Measurements from ENCODE around the gene THAP7.
"Not testable (repeated sequence)": the region's sequence is repeated elsewhere in the genome, so short reads cannot be mapped to it uniquely, and the experiment has no call there.

Gene THAP7

GRCh38 chr22:21001601-21002325, at the start of gene THAP7:
Gene THAP7, minus strand, starts transcription at chr22:21002118. Its CDS starts 207 bp downstream, at chr22:21001911.
- H3K4me3 ChIP-seq (ENCODE audit: insufficient read length, low read depth), result peak within 1 kb of the TSS; percentile 78
- H3K9me3 ChIP-seq (ENCODE audit: insufficient read depth, low read length), result no peaks in the 10 kb centered on the region
- H3K9ac ChIP-seq (ENCODE audit: insufficient read length, low read depth), result peak within 1 kb of the TSS; percentile 95
- DNase-seq (ENCODE audit: low read depth, low spot score), result peak; percentile 82
- no peaks in the 10 kb centered on the region for H3K27me3 ChIP-seq (ENCODE audit: insufficient read depth, insufficient read length)
- peaks cover 2% of the 10 kb centered on the region for H3K4me1 ChIP-seq (ENCODE audit: insufficient read depth, insufficient read length)
- peaks cover 40% of the 10 kb centered on the region for H3K36me3 ChIP-seq (ENCODE audit: insufficient read depth, insufficient read length, low read length)
- TF ChIP-seq SUZ12 (IDR thresholded peaks at IDR 0.05; ENCODE audit: extremely low read depth, insufficient read depth, insufficient read length) (no peak), ZNF274 (IDR thresholded peaks at IDR 0.05; ENCODE audit: low read depth, low read length) (no peak), YY1 (IDR thresholded peaks at IDR 0.05; ENCODE audit: insufficient read depth, insufficient read length) (peak; percentile 32)

GRCh38 chr22:21051145-21051830, 49.4 kb upstream of the THAP7 start:
- H3K9ac ChIP-seq (ENCODE audit: insufficient read length, low read depth), result no peak overlapping the region
- H3K4me3 ChIP-seq (ENCODE audit: insufficient read length, low read depth), result no peak overlapping the region
- no peaks in the 10 kb centered on the region for H3K27me3 ChIP-seq (ENCODE audit: insufficient read depth, insufficient read length)
- peaks cover 10% of the 10 kb centered on the region for H3K4me1 ChIP-seq (ENCODE audit: insufficient read depth, insufficient read length)
- H3K9me3 ChIP-seq (ENCODE audit: insufficient read depth, low read length), result no peaks in the 10 kb centered on the region
- no peaks in the 10 kb centered on the region for H3K36me3 ChIP-seq (ENCODE audit: insufficient read depth, insufficient read length, low read length)
- no peak for TF ChIP-seq SUZ12 (IDR thresholded peaks at IDR 0.05; ENCODE audit: extremely low read depth, insufficient read depth, insufficient read length)
- TF ChIP-seq ZNF274 (IDR thresholded peaks at IDR 0.05; ENCODE audit: low read depth, low read length), result no peak
- no peak for TF ChIP-seq YY1 (IDR thresholded peaks at IDR 0.05; ENCODE audit: insufficient read depth, insufficient read length)
- no peak for DNase-seq (ENCODE audit: low read depth, low spot score)

GRCh38 chr22:21048965-21049364, 47.0 kb upstream of the THAP7 start:
- not testable (repeated sequence) for H3K4me3 ChIP-seq (ENCODE audit: insufficient read length, low read depth); H3K27me3 ChIP-seq (ENCODE audit: insufficient read depth, insufficient read length); DNase-seq (ENCODE audit: low read depth, low spot score); H3K36me3 ChIP-seq (ENCODE audit: insufficient read depth, insufficient read length, low read length); H3K9ac ChIP-seq (ENCODE audit: insufficient read length, low read depth); H3K9me3 ChIP-seq (ENCODE audit: insufficient read depth, low read length)
- peaks cover 13% of the 10 kb centered on the region for H3K4me1 ChIP-seq (ENCODE audit: insufficient read depth, insufficient read length)

- H3K9me3 ChIP-seq (ENCODE audit: insufficient read depth, low read length); DNase-seq (ENCODE audit: low read depth, low spot score); H3K9ac ChIP-seq (ENCODE audit: insufficient read length, low read depth); H3K27me3 ChIP-seq (ENCODE audit: insufficient read depth, insufficient read length); H3K4me3 ChIP-seq (ENCODE audit: insufficient read length, low read depth); H3K36me3 ChIP-seq (ENCODE audit: insufficient read depth, insufficient read length, low read length): not testable (repeated sequence)
- H3K4me1 ChIP-seq (ENCODE audit: insufficient read depth, insufficient read length), result peaks cover 14% of the 10 kb centered on the region
Observed at GRCh38 chr22:21048448-21048847, 46.5 kb upstream of the THAP7 start.

- H3K4me1 ChIP-seq (ENCODE audit: insufficient read depth, insufficient read length), result peaks cover 15% of the 10 kb centered on the region
- H3K27me3 ChIP-seq (ENCODE audit: insufficient read depth, insufficient read length), result peaks cover 7% of the 10 kb centered on the region
- no peak overlapping the region for H3K4me3 ChIP-seq (ENCODE audit: insufficient read length, low read depth)
- no peaks in the 10 kb centered on the region for H3K9me3 ChIP-seq (ENCODE audit: insufficient read depth, low read length)
- TF ChIP-seq ZNF274 (IDR thresholded peaks at IDR 0.05; ENCODE audit: low read depth, low read length) (no peak), YY1 (IDR thresholded peaks at IDR 0.05; ENCODE audit: insufficient read depth, insufficient read length) (no peak), SUZ12 (IDR thresholded peaks at IDR 0.05; ENCODE audit: extremely low read depth, insufficient read depth, insufficient read length) (no peak)
- DNase-seq (ENCODE audit: low read depth, low spot score), result no peak
- no peaks in the 10 kb centered on the region for H3K36me3 ChIP-seq (ENCODE audit: insufficient read depth, insufficient read length, low read length)
- no peak overlapping the region for H3K9ac ChIP-seq (ENCODE audit: insufficient read length, low read depth)
Observed at GRCh38 chr22:21047730-21048129, 45.8 kb upstream of the THAP7 start.

GRCh38 chr22:21047035-21047661, 45.2 kb upstream of the THAP7 start:
- H3K9me3 ChIP-seq (ENCODE audit: insufficient read depth, low read length), result no peaks in the 10 kb centered on the region
- H3K4me3 ChIP-seq (ENCODE audit: insufficient read length, low read depth), result no peak overlapping the region
- H3K27me3 ChIP-seq (ENCODE audit: insufficient read depth, insufficient read length), result peaks cover 7% of the 10 kb centered on the region
- no peak overlapping the region for H3K9ac ChIP-seq (ENCODE audit: insufficient read length, low read depth)
- TF ChIP-seq SUZ12 (IDR thresholded peaks at IDR 0.05; ENCODE audit: extremely low read depth, insufficient read depth, insufficient read length) (no peak), ZNF274 (IDR thresholded peaks at IDR 0.05; ENCODE audit: low read depth, low read length) (no peak), YY1 (IDR thresholded peaks at IDR 0.05; ENCODE audit: insufficient read depth, insufficient read length) (no peak)
- peaks cover 13% of the 10 kb centered on the region for H3K4me1 ChIP-seq (ENCODE audit: insufficient read depth, insufficient read length)
- DNase-seq (ENCODE audit: low read depth, low spot score), result no peak
- no peaks in the 10 kb centered on the region for H3K36me3 ChIP-seq (ENCODE audit: insufficient read depth, insufficient read length, low read length)

GRCh38 chr22:21045585-21046294, 43.8 kb upstream of the THAP7 start, which contains the start of gene LRRC74B:
Gene LRRC74B, plus strand, starts transcription at chr22:21045946. Its CDS starts 41 bp downstream, at chr22:21045987.
- Histone ChIP-seq H3K9ac (ENCODE audit: insufficient read length, low read depth) (peak within 1 kb of the TSS; percentile 51), H3K27me3 (ENCODE audit: insufficient read depth, insufficient read length) (peaks cover 7% of the 10 kb centered on the region), H3K4me3 (ENCODE audit: insufficient read length, low read depth) (peak within 1 kb of the TSS; percentile 47), H3K4me1 (ENCODE audit: insufficient read depth, insufficient read length) (peaks cover 6% of the 10 kb centered on the region), H3K36me3 (ENCODE audit: insufficient read depth, insufficient read length, low read length) (no peaks in the 10 kb centered on the region), H3K9me3 (ENCODE audit: insufficient read depth, low read length) (no peaks in the 10 kb centered on the region)
- no peak for TF ChIP-seq ZNF274 (IDR thresholded peaks at IDR 0.05; ENCODE audit: low read depth, low read length)
- no peak for TF ChIP-seq YY1 (IDR thresholded peaks at IDR 0.05; ENCODE audit: insufficient read depth, insufficient read length)
- TF ChIP-seq SUZ12 (IDR thresholded peaks at IDR 0.05; ENCODE audit: extremely low read depth, insufficient read depth, insufficient read length), result no peak
- DNase-seq (ENCODE audit: low read depth, low spot score), result peak; percentile 81
